ENCODE results near the gene ANKDD1A. TPM values are rescaled to one million over a fixed set of nuclear protein-coding genes. Genes with fewer than 3 reads are reported as not detected.

ANKDD1A gene
- total RNA-seq, 2 experiments from 2014 or later = 10.9 to 12.6 TPM

DNA sequence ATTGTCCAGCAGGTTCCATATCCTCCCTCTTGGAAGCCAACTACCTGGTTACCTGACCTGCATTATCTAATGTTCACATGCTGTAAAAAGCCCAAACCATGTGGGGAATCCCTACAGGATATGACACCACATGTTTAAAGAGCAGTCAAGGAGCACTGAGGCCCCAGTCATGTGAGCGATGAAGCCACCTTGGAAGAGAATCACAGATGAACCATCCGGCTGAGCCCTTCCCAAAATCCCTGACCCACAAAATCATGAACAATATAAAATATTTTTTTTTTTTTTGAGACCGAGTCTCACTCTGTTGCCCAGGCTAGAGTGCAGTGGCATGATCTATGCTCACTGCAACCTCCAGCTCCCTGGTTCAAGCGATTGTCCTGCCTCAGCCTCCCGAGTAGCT lies 10.6 kb upstream of the ANKDD1A start:
- ATAC-seq (ENCODE audit: low read depth) = no peak
- Mint-ChIP-seq H3K4me1 (peaks cover 42% of the 10 kb centered on the region), H3K27ac (no peak overlapping the region), H3K36me3 (peaks cover 17% of the 10 kb centered on the region), H3K9me3 (peaks cover 4% of the 10 kb centered on the region), H3K4me3 (no peak overlapping the region), H3K27me3 (no peaks in the 10 kb centered on the region)
- DNase-seq = no peak
- POLR2A ChIA-PET = interaction anchor here (0.6 to 1.6 kb wide), 2 partner anchors 60 to 255 kb away, joined by 3 to 6 read pairs; no protein-coding TSS in a partner anchor

- no peak overlapping the region for H3K27ac Mint-ChIP-seq
- H3K27me3 Mint-ChIP-seq = no peaks in the 10 kb centered on the region
- no peak for DNase-seq
Measured at GRCh38 chr15:64901914-64902313, 9.8 kb upstream of the ANKDD1A start.

GRCh38 chr15:64902863-64903262 lies 8.8 kb upstream of the ANKDD1A start:
- ATAC-seq (ENCODE audit: low read depth) (no peak), DNase-seq (no peak)
- POLR2A ChIA-PET = interaction anchor here (0.7 to 6.4 kb wide), 4 partner anchors 8 to 80 kb away, joined by 3 to 44 read pairs (median 3); no protein-coding TSS in a partner anchor
- H3K27ac Mint-ChIP-seq = no peak overlapping the region
- H3K9me3 Mint-ChIP-seq = peaks cover 4% of the 10 kb centered on the region
- H3K36me3 Mint-ChIP-seq = peaks cover 13% of the 10 kb centered on the region
- H3K4me3 Mint-ChIP-seq = no peak overlapping the region
- H3K27me3 Mint-ChIP-seq = peaks cover 2% of the 10 kb centered on the region
- peaks cover 31% of the 10 kb centered on the region for H3K4me1 Mint-ChIP-seq

More at GRCh38 chr15:64901914-64902313, 9.8 kb upstream of the ANKDD1A start:
- H3K4me1 Mint-ChIP-seq = peaks cover 34% of the 10 kb centered on the region
- POLR2A ChIA-PET = interaction anchor here (0.6 to 1.6 kb wide), 5 partner anchors 21 to 255 kb away, joined by 3 to 6 read pairs (median 3); no protein-coding TSS in a partner anchor
- peak; percentile 57 for ATAC-seq (ENCODE audit: low read depth)
- H3K4me3 Mint-ChIP-seq = no peak overlapping the region
- H3K9me3 Mint-ChIP-seq = peaks cover 4% of the 10 kb centered on the region
- peaks cover 16% of the 10 kb centered on the region for H3K36me3 Mint-ChIP-seq

DNA sequence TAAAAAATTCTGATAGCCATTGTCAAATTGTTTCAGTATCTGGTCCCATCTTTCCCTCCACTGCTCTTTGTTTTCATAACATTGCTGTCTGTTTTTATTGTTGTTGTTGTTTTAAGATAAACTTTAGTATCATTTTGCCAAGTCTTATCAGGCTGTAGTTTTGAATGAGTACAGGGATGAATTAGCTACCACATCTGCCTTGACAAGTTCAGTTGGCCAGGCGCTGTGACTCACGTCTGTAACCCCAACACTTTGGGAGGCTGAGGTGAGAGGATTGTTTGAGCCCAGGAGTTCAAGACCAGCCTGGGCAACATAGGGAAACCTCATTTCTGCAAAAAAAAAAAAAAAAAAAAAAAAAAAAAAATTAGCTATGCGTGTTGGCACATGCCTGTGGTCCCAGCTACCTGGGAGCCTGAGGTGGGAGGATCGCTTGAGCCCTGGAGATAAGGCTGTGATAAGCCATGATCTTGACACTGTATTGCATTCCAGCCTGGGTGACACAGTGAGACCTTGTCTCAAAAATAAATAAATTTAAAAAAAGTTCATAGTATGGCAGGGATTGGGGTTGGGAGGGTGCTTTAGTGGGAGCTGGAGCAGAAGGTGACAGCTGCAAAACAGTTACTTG lies 8.3 kb upstream of the ANKDD1A start:
- Mint-ChIP-seq H3K36me3 (peaks cover 13% of the 10 kb centered on the region), H3K4me1 (peaks cover 30% of the 10 kb centered on the region), H3K27me3 (peaks cover 5% of the 10 kb centered on the region), H3K4me3 (no peak overlapping the region), H3K27ac (peak overlapping the region; percentile 11), H3K9me3 (peaks cover 4% of the 10 kb centered on the region)
- DNase-seq = no peak
- ATAC-seq (ENCODE audit: low read depth) = no peak
- POLR2A ChIA-PET = interaction anchor here (0.6 to 6.4 kb wide), 3 partner anchors 7 to 527 kb away, joined by 3 to 44 read pairs (median 4); no protein-coding TSS in a partner anchor

DNA sequence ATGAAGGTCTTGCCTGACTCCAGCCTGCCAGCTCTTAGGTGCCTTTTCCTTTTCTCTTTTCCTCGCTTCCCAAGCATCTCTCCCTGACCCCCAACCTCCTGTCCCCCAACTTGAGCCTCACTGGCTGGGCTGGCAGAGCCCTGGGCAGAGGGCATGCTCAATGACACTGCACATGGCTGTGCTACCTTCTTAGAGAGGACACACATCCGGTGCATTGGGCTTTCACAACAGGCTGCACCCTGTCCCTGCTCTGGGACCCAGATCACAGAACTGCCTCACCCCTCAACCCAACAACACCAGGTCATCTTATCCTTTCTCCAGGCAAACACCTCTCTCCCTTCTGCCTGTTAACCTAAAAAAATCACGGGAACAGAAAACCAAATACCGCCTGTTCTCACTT lies 7.5 kb upstream of the ANKDD1A start:
- H3K4me3 Mint-ChIP-seq = no peak overlapping the region
- H3K27me3 Mint-ChIP-seq = peaks cover 5% of the 10 kb centered on the region
- peaks cover 4% of the 10 kb centered on the region for H3K9me3 Mint-ChIP-seq
- DNase-seq = no peak
- POLR2A ChIA-PET = interaction anchor here (0.6 to 6.4 kb wide), 2 partner anchors 11 to 527 kb away, joined by 4 to 44 read pairs; no protein-coding TSS in a partner anchor
- peak overlapping the region; percentile 31 for H3K27ac Mint-ChIP-seq
- no peak for ATAC-seq (ENCODE audit: low read depth)
- H3K4me1 Mint-ChIP-seq = peaks cover 30% of the 10 kb centered on the region
- peaks cover 11% of the 10 kb centered on the region for H3K36me3 Mint-ChIP-seq

- ATAC-seq (ENCODE audit: low read depth) (peak; percentile 84), DNase-seq (peak; percentile 85)
- Mint-ChIP-seq H3K27me3 (peaks cover 5% of the 10 kb centered on the region), H3K9me3 (peaks cover 4% of the 10 kb centered on the region), H3K4me1 (peaks cover 30% of the 10 kb centered on the region), H3K4me3 (peak overlapping the region; percentile 73), H3K27ac (peak overlapping the region; percentile 2), H3K36me3 (peaks cover 7% of the 10 kb centered on the region)
- POLR2A ChIA-PET = interaction anchor here (0.6 to 6.4 kb wide), 3 partner anchors 12 to 166 kb away, joined by 3 to 44 read pairs (median 7); no protein-coding TSS in a partner anchor
Measured at GRCh38 chr15:64905119-64905831, 6.4 kb upstream of the ANKDD1A start.

- Mint-ChIP-seq H3K9me3 (peaks cover 2% of the 10 kb centered on the region), H3K4me3 (no peak overlapping the region), H3K27me3 (peaks cover 7% of the 10 kb centered on the region), H3K27ac (no peak overlapping the region), H3K36me3 (peaks cover 4% of the 10 kb centered on the region), H3K4me1 (peaks cover 30% of the 10 kb centered on the region)
- DNase-seq (no peak), ATAC-seq (ENCODE audit: low read depth) (no peak)
- POLR2A ChIA-PET = interaction anchor here (0.6 to 6.4 kb wide), 2 partner anchors 12 to 76 kb away, joined by 3 to 44 read pairs; no protein-coding TSS in a partner anchor
Measured at GRCh38 chr15:64905941-64906340, 5.8 kb upstream of the ANKDD1A start.

- DNase-seq (no peak), ATAC-seq (ENCODE audit: low read depth) (no peak)
- peaks cover 12% of the 10 kb centered on the region for H3K27me3 Mint-ChIP-seq
- peak overlapping the region; percentile 26 for H3K27ac Mint-ChIP-seq
- H3K4me1 Mint-ChIP-seq = peaks cover 35% of the 10 kb centered on the region
- peaks cover 2% of the 10 kb centered on the region for H3K36me3 Mint-ChIP-seq
- H3K4me3 Mint-ChIP-seq = no peak overlapping the region
- no peaks in the 10 kb centered on the region for H3K9me3 Mint-ChIP-seq
- POLR2A ChIA-PET = interaction anchor here (0.6 to 6.4 kb wide), 2 partner anchors 13 to 69 kb away, joined by 3 to 44 read pairs; no protein-coding TSS in a partner anchor
Measured at GRCh38 chr15:64906402-64906801, 5.3 kb upstream of the ANKDD1A start.

- POLR2A ChIA-PET = interaction anchor here (1.0 to 6.4 kb wide), 2 partner anchors 8 to 14 kb away, joined by 4 to 44 read pairs; no protein-coding TSS in a partner anchor
- no peak for ATAC-seq (ENCODE audit: low read depth)
- peaks cover 2% of the 10 kb centered on the region for H3K36me3 Mint-ChIP-seq
- peaks cover 14% of the 10 kb centered on the region for H3K27me3 Mint-ChIP-seq
- DNase-seq = no peak
- H3K4me1 Mint-ChIP-seq = peaks cover 23% of the 10 kb centered on the region
- no peaks in the 10 kb centered on the region for H3K9me3 Mint-ChIP-seq
- no peak overlapping the region for H3K4me3 Mint-ChIP-seq
- no peak overlapping the region for H3K27ac Mint-ChIP-seq
Measured at GRCh38 chr15:64907991-64908390, 3.7 kb upstream of the ANKDD1A start.

- Mint-ChIP-seq H3K36me3 (peaks cover 2% of the 10 kb centered on the region), H3K27me3 (peaks cover 14% of the 10 kb centered on the region), H3K4me3 (no peak overlapping the region), H3K9me3 (no peaks in the 10 kb centered on the region), H3K27ac (no peak overlapping the region), H3K4me1 (peaks cover 10% of the 10 kb centered on the region)
- ATAC-seq (ENCODE audit: low read depth) (no peak), DNase-seq (no peak)
- POLR2A ChIA-PET = interaction anchor here (0.7 to 1.1 kb wide), 3 partner anchors 16 to 87 kb away, joined by 3 to 4 read pairs (median 3); no protein-coding TSS in a partner anchor
Measured at GRCh38 chr15:64909546-64909945, 2.2 kb upstream of the ANKDD1A start.

DNA sequence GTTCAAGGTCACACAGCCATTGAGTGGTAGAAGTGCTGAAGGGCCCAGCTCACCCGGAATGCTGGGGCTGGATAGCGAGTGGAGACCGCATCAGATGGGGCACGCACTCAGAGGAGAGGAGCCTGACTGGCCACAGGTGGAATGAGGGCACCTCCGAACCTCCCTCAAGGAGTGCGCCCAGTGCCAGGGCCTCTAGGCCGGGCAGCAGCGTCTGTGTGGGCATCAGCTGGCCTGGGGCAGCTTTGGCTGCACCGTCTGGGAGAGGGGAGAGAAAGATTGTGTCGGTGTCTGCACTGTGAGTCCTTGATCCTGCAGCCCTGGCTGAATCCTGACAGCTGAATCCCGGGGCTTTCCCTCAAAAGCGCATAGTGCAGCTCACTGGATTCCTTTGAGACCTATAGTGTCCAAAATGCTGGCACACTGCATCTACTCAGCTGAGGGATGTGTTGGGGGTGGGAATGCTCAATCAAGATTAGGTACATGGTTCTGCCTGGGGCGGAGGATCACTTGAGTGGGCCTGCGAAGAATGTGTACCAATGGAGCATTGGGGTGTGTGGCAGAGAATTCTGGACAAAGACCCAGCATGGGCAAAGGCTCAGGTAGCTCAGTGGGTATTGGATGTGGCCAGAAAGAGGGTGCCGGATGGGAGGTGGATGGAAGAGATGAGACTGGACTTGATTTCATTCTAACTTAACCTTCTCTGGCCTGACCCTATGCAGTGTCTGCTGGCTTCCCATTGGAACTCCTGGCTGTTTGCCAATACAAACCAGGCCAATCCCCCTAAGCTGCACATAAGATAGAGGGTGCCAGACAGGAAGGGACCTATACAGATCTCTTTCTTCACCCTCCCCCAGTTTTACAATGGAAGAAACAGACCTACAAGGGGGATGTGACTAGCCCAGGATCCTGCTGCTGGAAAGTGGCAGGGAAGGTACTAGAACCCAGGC lies 950 bp downstream of the ANKDD1A start:
- ATAC-seq (ENCODE audit: low read depth) = no peak

DNA sequence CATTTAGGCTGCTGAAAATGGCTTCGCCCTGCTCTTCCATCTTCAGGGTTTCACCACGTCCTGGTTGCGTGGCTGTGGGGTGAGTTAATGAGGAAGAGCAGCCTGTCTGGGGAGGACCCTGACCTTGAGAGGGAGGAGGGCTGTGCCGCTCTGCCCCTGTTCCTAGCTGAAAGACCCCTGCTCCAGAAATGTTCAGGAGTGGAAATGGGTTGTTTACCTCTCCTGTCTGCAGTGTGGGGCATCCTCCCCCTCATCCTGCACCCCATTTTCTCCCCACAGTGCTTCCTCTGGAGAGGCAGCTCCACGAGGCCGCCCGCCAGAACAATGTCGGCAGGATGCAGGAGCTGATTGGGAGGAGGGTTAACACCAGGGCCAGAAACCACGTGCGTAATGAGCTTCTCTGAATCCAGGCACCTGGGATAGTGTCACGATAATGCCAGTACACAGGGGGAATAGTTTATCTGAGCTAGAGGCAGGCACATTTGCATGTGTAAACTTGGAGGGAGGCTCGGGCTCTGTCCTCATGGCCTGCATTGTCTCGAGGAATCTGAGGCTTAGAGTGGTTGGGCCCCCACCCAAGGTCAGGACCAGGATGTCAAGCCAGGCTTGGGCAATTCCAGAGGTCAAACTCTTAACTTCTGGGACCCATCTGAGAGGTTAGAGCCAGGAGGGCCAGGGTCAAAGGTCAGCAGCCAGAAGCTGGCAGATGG lies 4.0 kb downstream of the ANKDD1A start:
- no peak for DNase-seq
- POLR2A ChIA-PET = interaction anchor here (0.8 to 1.3 kb wide), 4 partner anchors 8 to 371 kb away, joined by 3 to 4 read pairs (median 4); partner anchors contain the start of gene PARP16
- no peaks in the 10 kb centered on the region for H3K9me3 Mint-ChIP-seq
- no peaks in the 10 kb centered on the region for H3K36me3 Mint-ChIP-seq
- no peak overlapping the region for H3K27ac Mint-ChIP-seq
- peaks cover 33% of the 10 kb centered on the region for H3K4me1 Mint-ChIP-seq
- no peak for ATAC-seq (ENCODE audit: low read depth)
- peaks cover 13% of the 10 kb centered on the region for H3K27me3 Mint-ChIP-seq
- peak overlapping the region; percentile 1 for H3K4me3 Mint-ChIP-seq

More for the DNA sequence above, 950 bp downstream of the ANKDD1A start:
- H3K4me1 Mint-ChIP-seq = peaks cover 33% of the 10 kb centered on the region
- H3K27ac Mint-ChIP-seq = no peak overlapping the region
- POLR2A ChIA-PET = interaction anchor here (1.2 to 1.4 kb wide), 3 partner anchors 18 to 392 kb away, joined by 3 to 9 read pairs (median 3); partner anchors contain the start of gene RNU5B-1
- no peak for DNase-seq
- H3K4me3 Mint-ChIP-seq = peak overlapping the region; percentile 86
- H3K27me3 Mint-ChIP-seq = peaks cover 16% of the 10 kb centered on the region
- H3K9me3 Mint-ChIP-seq = no peaks in the 10 kb centered on the region
- peaks cover 2% of the 10 kb centered on the region for H3K36me3 Mint-ChIP-seq
